ENCODE results near the gene HSF4.

- TF ChIP-seq POLR2AphosphoS5 (IDR thresholded peaks at IDR 0.05; ENCODE audit: borderline replicate concordance, low read depth, low read length) (no peak), EZH2 (IDR thresholded peaks at IDR 0.05) (no peak), FOXP2 (optimal IDR thresholded peaks at IDR 0.05; ENCODE audit: control extremely low read depth, extremely low read length, insufficient read depth) (no peak)
Observed at GRCh38 chr16:67196881-67197280, 32.3 kb downstream of the HSF4 start.

All from SK-N-MC (cell line).